ENCODE results near the gene GLIS2. TPM values are rescaled to one million over a fixed set of nuclear protein-coding genes. Genes with fewer than 3 reads are reported as not detected.

GLIS2 gene
- total RNA-seq, 1 donor from 2014 or later: 16.5 TPM

GRCh38 chr16:4364196-4365013, 48.5 kb downstream of the GLIS2 start:
- Mint-ChIP-seq H3K9me3 (ENCODE audit: unreplicated experiment) (peaks cover 2% of the 10 kb centered on the region), H3K4me3 (ENCODE audit: unreplicated experiment) (no peak overlapping the region), H3K27ac (ENCODE audit: unreplicated experiment) (no peak overlapping the region), H3K36me3 (ENCODE audit: unreplicated experiment) (no peaks in the 10 kb centered on the region), H3K4me1 (ENCODE audit: low read depth, unreplicated experiment) (no peaks in the 10 kb centered on the region), H3K27me3 (ENCODE audit: unreplicated experiment) (peaks cover 3% of the 10 kb centered on the region)
- TF ChIP-seq CTCF (IDR thresholded peaks at IDR 0.05; ENCODE audit: partially characterized antibody, unreplicated experiment): no peak
- no peak for DNase-seq

- DNase-seq: no peak
Observed at GRCh38 chr16:4365014-4365406, 49.1 kb downstream of the GLIS2 start.

GRCh38 chr16:4365615-4366014, 49.7 kb downstream of the GLIS2 start:
- no peaks in the 10 kb centered on the region for H3K36me3 Mint-ChIP-seq (ENCODE audit: unreplicated experiment)
- no peak for DNase-seq
- H3K27ac Mint-ChIP-seq (ENCODE audit: unreplicated experiment): no peak overlapping the region
- no peaks in the 10 kb centered on the region for H3K27me3 Mint-ChIP-seq (ENCODE audit: unreplicated experiment)
- no peaks in the 10 kb centered on the region for H3K4me1 Mint-ChIP-seq (ENCODE audit: low read depth, unreplicated experiment)
- TF ChIP-seq CTCF (IDR thresholded peaks at IDR 0.05; ENCODE audit: partially characterized antibody, unreplicated experiment): no peak
- H3K9me3 Mint-ChIP-seq (ENCODE audit: unreplicated experiment): peaks cover 2% of the 10 kb centered on the region
- no peak overlapping the region for H3K4me3 Mint-ChIP-seq (ENCODE audit: unreplicated experiment)

More at GRCh38 chr16:4365014-4365406, 49.1 kb downstream of the GLIS2 start:
- H3K4me1 Mint-ChIP-seq (ENCODE audit: low read depth, unreplicated experiment): no peaks in the 10 kb centered on the region
- no peak overlapping the region for H3K4me3 Mint-ChIP-seq (ENCODE audit: unreplicated experiment)
- no peaks in the 10 kb centered on the region for H3K36me3 Mint-ChIP-seq (ENCODE audit: unreplicated experiment)
- no peak for TF ChIP-seq CTCF (IDR thresholded peaks at IDR 0.05; ENCODE audit: partially characterized antibody, unreplicated experiment)
- H3K27me3 Mint-ChIP-seq (ENCODE audit: unreplicated experiment): peaks cover under 1% of the 10 kb centered on the region
- H3K27ac Mint-ChIP-seq (ENCODE audit: unreplicated experiment): no peak overlapping the region
- H3K9me3 Mint-ChIP-seq (ENCODE audit: unreplicated experiment): peaks cover 2% of the 10 kb centered on the region

- H3K27ac Mint-ChIP-seq (ENCODE audit: unreplicated experiment): no peak overlapping the region
- no peaks in the 10 kb centered on the region for H3K4me1 Mint-ChIP-seq (ENCODE audit: low read depth, unreplicated experiment)
- DNase-seq: no peak
- no peak for TF ChIP-seq CTCF (IDR thresholded peaks at IDR 0.05; ENCODE audit: partially characterized antibody, unreplicated experiment)
- no peak overlapping the region for H3K4me3 Mint-ChIP-seq (ENCODE audit: unreplicated experiment)
- H3K9me3 Mint-ChIP-seq (ENCODE audit: unreplicated experiment): peaks cover 2% of the 10 kb centered on the region
- H3K36me3 Mint-ChIP-seq (ENCODE audit: unreplicated experiment): no peaks in the 10 kb centered on the region
- no peaks in the 10 kb centered on the region for H3K27me3 Mint-ChIP-seq (ENCODE audit: unreplicated experiment)
Observed at GRCh38 chr16:4366016-4366415, 50.1 kb downstream of the GLIS2 start.

- H3K27ac Mint-ChIP-seq (ENCODE audit: unreplicated experiment): peak overlapping the region; percentile 5
- H3K36me3 Mint-ChIP-seq (ENCODE audit: unreplicated experiment): no peaks in the 10 kb centered on the region
- no peaks in the 10 kb centered on the region for H3K4me1 Mint-ChIP-seq (ENCODE audit: low read depth, unreplicated experiment)
- DNase-seq: no peak
- no peak overlapping the region for H3K4me3 Mint-ChIP-seq (ENCODE audit: unreplicated experiment)
- TF ChIP-seq CTCF (IDR thresholded peaks at IDR 0.05; ENCODE audit: partially characterized antibody, unreplicated experiment): no peak
- H3K9me3 Mint-ChIP-seq (ENCODE audit: unreplicated experiment): peaks cover 2% of the 10 kb centered on the region
- H3K27me3 Mint-ChIP-seq (ENCODE audit: unreplicated experiment): peaks cover 1% of the 10 kb centered on the region
Observed at GRCh38 chr16:4367393-4367856, 51.6 kb downstream of the GLIS2 start.
